GM21528 (cell line): Measurements from ENCODE around the gene MRPL44.

Source experiments
- ATAC-seq: cut with Tn5 transposase; IDR thresholded peaks from one replicate; pipeline ENCODE4 v1.9.1; 2021; ENCODE audit warnings: mild to moderate bottlenecking, moderate library complexity; ENCODE audit not compliant: unreplicated experiment, low FRiP score

Gene MRPL44

DNA sequence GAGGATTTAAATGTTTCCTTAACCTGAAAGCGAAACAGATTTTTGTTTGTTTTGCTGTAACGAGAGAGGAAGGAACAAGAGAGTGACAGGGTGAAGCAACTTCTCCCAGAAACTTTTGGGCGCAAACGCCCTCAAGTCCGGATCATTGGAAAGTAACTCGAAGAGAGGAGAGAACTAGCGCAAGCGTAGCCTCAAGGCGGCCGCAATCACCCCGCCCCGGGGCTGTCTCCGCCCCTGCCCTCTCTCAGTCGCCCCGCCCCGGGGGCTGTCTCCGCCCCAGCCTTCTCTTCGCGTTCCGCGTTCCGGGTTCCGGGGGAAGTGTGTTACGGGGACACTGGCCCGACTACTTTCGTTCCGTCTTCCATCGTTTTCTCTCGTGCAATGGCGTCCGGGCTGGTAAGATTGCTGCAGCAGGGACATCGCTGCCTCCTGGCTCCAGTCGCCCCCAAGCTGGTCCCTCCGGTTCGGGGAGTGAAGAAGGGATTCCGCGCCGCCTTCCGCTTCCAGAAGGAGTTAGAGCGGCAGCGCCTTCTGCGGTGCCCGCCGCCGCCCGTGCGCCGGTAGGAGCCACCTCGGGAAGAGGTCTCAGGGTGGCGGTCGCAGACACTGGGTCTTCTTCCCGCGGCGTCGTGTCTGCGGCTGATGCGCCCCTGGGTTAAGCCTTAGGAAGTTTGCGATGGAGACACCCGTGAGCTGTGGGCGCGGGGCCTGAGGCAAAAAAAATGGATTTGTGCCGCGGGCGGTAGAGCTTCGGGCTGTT lies at the start of gene MRPL44:
Gene MRPL44, plus strand, starts transcription at position 372 of the 760 bp plus-strand sequence. Its CDS starts 10 bp downstream, at position 382.
- peak; percentile 87 for ATAC-seq

DNA sequence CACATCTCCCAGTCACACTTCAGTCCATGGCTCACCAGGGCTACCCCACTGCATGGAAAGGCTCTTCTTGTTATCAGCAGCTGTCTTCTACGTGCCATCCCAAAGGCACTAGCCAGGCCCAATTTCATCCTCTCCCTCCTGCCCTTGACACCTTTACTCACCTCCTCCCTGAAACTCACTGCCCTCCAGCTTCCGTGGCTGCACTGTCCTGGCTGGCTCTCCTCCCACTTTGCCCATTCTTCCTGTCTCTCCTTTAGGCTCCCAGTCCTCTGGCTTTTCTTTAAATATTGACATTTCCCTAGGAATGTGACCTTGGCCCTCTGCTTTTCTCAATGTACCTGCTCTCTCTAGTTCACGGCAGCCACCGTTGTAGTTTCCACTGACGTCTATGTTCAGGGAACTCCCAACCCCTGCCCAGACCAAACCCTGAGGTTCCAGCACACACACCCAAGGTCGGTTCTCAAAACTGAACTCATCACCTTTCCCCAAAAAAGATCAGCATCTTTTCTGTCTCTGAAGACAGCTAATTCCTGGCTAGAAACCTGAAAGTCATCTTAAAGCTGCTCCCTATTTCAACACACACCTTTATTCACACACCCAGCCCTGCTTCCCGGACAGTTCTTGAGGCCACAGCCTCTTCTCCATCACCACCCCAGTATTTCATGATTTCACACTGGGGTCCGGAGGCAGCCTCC lies 48.8 kb upstream of the MRPL44 start:
- ATAC-seq, result no peak

DNA sequence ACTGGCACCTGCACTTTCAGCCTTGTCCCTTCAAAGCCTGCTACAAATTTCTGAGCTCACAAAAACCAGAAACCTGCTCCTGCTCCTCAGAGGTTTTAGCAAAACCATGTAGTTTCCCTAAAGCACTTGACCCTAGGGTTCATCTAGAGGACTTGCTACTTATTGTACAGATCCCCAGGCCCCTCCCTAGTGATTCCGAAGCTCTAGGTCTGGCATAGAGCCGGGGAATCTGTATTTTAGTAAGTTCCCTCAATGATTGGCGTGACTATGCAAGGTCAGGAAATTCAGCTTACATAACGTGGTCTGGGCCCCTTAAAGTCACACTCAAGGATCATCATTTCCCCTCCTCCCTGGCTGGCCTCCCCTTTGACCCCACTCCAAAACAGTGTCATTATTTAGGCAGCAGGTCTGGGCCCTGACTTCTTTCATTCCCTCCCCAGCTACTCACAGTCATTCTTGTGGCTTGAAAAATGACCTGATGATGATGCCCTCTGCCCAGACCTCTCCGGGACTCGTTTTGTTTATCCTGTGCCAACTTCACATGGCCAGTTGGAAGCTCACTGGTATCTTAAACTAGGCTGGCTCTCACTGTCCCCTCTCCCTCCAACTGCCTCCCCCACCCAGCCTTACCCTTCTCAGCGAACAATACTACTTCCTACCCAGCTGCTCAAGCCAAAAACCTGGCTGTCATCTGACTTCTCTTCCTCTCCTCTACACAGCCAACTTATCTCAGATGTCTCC lies 48.1 kb upstream of the MRPL44 start:
- ATAC-seq, result no peak

DNA sequence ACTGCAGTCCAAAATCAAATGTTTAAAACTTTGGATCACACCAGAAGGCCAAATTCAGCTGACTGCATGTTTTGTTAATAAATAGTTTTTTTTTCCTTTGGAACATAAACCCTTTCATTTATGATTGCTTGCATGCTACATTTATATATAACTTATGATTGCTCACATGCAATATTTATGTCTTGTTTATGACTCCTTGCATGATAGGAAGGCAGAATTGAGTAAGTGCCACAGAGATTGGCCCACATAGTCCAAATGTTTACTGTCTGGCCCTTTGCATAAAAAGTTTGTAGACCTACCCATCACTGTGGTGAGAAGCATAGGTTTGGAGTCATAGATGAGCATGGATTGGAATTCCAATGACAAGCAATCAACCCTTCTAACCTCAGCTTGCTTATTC lies 42.9 kb upstream of the MRPL44 start:
- no peak for ATAC-seq

DNA sequence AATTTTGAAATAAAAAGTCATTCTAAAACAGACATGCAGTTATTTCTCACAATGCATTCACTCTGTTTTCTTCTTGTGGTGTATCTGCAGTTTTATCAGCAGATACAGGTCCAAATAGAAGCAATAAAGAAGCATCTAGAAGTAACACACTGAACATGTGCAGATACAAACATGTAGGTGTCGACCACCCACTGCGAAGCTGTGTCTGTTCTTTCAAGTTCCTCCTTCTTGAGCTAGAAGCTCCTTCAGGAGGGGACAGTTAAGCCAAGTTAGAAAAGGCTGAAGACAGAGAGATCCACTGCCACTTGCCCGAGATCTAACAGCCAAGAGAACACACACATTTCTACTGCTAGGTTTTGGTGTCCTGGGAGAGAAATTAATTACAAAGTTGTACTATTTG lies 42.2 kb upstream of the MRPL44 start:
- no peak for ATAC-seq

DNA sequence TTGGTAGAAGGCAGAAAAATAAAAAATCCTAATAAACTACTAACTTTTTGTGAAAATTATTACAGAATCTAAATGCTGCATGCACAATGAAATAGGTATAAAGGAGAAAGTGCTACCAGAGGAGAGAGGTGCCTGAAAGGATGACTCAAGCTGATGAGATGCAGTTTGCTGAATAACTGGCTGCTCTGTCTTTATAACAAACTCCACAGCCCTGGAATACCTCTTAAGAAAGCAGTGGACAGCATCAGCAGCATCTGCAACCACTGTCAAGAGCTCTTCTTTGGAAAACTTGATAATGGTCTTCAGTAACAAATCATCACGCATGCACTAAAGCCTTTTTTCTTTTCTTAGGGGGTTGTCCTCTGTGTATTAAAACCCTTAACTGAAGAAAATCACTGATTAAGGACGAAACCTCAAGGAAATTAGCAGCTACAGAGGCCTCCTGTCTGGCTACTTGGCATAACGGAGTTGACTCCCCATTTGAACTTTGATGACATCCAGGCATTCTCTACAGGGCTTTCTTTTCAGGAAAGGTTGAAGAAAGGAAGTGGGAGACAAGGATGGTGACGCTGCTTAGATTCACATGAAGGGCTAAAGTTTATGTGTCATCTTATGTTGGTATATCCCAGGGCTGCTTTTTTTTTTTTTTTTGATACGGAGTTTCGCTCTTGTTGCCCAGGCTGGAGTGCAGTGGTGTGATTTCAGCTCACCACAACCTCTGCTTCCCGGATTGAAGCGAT lies 40.9 kb upstream of the MRPL44 start:
- no peak for ATAC-seq

DNA sequence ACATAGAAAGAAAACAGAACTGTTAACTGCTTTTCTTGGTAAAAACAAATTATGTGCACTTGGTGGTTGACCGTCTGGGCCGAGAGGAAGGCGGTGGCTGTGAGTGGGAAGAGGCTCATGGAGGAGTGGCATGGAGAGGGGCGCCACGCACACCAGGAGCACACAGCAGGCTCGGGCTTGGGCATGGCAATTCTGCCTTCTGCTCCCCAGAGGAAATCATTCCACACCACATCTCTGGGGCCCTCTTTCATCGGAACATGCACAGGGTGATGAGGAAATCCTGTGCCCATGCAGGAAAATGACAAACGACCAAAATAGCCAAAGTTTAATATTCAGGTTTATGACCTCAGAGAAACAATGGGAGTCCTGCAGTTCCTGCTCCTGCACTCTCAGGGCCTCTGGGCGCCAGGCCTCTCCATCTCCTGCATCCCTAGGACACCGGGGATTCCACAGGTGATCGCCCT lies 38.6 kb upstream of the MRPL44 start:
- ATAC-seq, result no peak

DNA sequence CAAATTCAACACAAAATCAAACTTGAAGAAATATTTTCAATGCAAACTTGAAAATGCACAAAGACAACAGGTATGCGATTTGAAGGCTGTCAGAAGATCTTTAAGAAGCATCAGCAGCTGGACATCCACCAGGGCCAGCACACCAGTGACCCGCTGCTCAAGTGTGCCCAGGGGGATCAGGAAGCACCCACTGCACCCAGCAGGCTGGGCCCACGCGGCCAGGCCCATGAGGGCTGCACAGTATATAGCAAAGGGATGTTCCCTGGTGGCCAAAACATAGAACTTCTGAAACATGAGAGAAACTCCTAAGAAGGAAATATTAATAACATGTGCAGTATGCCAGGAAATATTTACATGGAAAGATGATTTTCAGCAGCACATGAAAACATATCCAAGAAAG lies 37.2 kb upstream of the MRPL44 start:
- no peak for ATAC-seq

DNA sequence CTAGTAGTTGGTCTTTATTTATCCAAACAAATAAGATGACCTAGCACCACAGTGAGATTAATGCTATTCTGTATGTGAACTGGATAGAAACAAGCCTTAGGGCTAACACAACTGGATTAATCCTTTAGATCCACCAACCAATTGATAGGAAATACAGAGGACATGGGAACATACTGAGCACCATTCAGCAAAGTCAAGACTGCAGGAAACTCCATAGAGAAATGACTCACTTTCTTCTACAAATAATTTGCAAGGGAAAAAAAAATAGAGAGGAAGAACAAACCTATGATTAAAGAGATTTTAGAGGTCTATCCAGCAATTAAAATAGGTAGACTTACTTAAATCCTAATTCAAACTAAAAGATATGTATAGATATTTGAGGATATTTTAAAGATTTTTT lies 36.1 kb upstream of the MRPL44 start:
- no peak for ATAC-seq

DNA sequence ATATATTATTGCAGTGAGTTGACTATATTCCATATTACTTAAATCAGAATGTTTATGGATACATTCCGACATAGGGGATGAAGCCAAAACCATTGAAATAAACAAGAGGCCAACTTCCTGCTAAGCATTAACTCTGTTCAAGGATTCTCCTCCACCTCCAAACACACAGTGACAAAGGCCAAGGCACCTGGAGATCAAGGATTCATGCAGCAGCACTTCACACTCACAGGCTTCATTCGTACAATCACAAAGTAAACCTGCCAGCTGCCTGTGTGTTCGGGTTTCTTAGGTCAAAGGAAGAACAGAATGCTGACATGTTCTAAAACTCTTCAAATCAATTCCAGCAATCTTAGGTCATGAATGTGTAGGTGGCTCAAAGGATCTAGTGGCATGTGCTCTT lies 35.0 kb upstream of the MRPL44 start:
- ATAC-seq, result no peak

DNA sequence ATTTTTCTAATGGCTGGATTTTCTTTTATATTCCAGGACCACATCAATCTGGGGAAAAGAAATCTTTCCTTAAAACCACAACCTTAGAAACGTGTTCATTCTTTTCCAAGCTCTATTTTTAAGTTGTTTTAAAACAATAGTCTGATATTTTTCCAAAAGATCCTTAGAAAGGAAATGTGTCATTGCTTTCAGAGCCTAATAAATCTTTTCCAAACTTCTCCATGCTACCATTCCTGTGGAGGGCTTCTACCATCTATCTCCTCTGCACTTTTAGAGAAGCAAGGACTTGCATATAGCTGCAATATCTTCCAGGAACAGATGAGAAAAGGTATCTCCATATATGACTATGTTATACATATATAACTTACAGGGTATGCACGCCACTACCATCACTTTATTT lies 33.3 kb upstream of the MRPL44 start:
- ATAC-seq, result no peak

DNA sequence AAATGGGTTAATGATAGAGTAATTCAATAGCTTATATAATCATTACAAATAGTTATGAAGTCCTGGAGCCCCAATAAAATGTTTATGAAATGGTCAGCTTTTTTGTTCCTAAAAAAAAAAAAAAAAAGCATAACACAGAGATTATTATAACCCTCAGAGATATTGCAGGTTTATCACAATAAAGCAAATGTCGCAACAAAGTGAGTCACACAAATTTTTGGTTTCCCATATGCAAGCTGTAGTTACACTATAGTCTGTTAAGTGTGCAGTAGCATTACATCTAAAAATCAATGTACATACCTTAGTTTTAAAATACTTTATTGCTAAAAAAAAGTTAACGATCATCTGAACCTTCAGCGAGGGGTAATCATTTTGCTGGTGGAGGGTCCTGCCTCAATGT lies 32.2 kb upstream of the MRPL44 start:
- ATAC-seq, result no peak

DNA sequence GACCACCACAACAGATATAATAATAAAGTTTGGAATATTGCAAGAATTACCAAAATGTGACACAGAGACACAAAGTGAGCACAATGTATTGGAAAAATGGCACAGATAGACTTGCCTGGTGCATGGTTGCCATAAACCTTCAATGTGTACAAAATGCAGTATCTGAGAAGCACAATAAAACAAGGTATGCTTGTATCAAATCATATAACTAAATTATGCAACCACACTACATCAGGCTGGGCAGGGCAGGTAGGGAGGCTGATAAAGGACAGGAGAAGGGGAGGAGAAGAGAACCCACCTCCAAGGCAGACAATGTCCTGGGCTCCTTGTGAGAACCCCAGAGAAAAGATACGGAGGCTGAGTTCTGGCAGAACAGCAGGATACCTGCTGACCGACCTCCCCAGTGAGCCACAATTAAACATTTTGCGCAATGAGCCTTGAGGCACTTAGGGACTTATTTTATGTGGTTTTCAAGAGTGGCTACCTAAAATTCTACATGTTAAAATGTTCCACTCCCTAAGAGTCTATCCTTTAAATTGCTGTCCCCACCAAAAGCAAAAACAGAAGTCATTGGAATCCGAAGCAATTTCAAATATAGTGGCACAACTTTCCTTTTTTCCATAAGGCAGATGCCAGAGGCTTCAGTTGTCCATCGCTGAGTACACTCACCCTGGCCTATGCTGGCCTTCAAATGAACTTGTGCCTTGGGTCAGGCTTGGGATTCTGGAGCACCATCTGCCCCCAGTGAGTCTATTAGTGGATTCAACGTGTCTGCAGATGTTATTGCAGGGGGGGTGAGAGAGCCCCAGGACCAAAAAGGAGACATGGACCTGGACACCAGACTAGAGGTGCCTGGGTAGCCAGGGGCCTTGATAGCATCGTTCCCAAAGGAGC lies 28.9 kb upstream of the MRPL44 start:
- no peak for ATAC-seq

DNA sequence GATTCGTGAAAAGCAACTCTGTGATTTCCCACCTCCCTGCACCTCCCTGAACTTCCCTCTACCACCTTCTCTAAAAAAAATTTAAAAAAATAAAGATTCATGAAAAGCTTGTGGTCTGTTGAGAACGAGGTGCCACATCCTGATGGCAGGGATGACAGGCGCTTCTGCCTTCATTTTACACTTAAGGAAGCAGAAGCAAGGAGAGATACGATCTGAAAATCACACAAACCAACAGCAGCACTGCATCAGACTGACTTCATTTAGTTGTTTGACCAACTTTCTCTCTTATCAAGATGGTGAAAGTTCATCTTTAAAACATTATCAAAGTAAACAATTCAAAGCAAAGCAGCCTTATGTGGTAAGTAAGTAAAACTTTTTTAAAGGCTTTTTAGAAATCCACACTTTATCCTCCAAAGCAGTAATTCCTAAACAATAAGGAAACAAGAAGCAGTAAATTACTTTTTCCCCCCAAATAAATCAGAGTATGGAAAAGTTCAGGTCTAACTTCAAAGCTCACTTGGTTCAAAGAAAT lies 27.6 kb upstream of the MRPL44 start:
- no peak for ATAC-seq

DNA sequence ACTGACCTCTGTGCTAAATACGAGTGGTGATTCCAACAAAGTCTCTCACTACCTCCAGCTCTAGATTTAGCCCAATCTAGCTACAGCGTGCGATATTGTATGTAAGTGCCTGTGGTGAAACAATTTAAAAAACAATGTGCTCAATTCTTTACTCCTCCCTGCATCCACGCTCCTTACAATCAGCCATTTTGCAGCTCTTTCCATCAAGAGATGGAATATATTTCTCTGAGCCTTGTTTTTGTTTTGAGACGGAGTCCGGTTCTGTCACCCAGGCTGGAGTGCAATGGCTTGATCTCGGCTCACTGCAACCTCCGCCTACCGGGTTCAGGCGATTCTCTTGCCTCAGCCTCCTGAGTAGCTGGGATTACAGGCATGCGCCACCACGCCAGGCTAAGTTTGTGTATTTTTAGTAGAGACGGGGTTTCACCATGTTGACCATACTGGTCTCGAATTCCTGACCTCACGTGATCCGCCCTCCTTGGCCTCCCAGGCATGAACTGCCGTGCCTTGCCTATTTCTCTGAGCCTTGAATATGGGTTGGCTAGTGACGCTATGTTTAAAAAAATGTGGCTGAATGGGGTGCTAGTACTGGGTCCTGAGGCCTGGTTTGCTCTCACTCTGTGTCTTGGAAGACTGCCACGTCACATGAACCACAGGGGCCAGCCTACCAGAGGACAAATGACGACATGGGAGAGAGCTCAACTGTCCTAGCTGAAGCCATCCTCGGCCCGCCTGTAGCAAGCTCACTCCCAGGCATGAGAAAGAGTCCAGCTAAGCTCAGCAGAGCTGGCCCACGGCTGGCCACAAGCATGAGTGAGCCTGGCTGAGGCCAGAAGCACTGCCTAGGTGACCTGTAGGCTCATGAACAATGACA lies 26.9 kb upstream of the MRPL44 start:
- ATAC-seq, result no peak

DNA sequence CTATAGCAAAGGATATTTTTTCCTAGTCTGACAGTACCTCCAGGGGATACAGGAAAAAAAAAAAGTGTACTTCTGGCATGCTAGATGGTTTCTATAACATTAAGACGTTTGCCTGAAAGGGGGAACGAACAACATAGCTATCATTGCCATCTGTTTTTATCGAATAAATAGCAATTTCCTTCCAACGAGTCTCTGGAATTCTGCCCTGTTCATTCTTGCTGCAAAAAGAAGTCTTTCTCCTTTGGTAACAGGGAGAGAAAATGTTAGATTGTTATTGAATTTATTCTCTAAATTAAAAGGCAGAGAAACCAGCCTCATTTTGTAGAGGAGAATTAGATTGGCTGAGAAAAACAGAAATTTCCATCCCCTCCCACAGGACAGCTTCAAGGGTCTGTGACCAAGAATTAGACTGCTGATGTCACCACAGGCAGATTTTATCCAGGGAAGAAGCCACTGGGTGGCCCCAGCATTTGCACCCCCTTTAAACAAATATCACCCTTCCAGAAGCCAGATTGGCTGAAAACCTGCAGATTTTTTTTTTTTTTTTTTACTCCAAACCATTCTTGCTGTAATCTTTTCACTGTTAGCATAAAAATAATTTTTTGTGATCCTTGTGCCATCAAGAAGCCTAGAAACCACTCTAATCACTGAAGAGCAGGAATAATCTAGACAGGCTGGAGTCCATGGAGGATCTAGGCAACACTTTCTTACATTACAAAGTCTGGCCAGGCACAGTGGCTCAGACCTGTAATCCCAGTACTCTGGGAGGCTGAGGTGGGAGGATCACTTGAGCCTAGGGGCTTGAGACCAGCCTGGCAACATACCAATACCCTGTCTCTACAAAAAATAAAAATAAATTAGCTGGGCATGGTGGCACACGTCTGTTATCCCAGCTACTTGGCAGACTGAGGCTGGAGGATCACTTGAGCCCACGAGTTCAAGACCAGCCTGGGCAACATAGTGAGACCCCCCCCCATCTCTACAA lies 24.2 kb upstream of the MRPL44 start:
- ATAC-seq, result no peak

DNA sequence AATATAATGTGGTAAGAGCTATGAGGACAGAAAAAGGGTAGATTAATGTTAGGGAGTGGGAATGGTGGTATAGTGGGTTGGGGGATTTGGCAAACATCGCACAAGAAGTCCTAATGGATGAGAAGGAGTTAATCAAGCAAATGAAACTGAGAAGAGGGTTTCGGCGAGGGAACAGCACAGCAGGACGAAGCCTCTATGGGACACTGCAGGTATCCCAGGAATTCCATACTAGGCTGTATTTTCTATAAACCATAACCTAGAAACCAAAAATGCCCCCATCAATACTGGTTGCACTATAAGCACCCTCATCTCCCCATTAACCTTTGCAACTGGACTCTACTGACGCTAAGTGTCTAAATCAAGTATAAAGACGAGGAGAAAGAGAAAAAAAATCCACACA lies 22.4 kb upstream of the MRPL44 start:
- ATAC-seq, result no peak
